CD4-positive, alpha-beta T cell treated with Interleukin-17A for 4 hours (primary cell): ENCODE results near the gene POTEC.
"Not testable (repeated sequence)": the region's sequence is repeated elsewhere in the genome, so short reads cannot be mapped to it uniquely, and the experiment has no call there.

Source experiments
- DNase-seq: peaks from one replicate; pipeline ENCODE4 v3.0.0-alpha.2; 2020; ENCODE audit warnings: mixed read lengths

The POTEC gene

GRCh38 chr18:14543446-14543964, at the start of gene POTEC:
Gene POTEC, minus strand, starts transcription at chr18:14543600. Its CDS starts 454 bp downstream, at chr18:14543146.
- DNase-seq, result not testable (repeated sequence)

GRCh38 chr18:14577971-14578370, 34.6 kb upstream of the POTEC start:
- DNase-seq, result no peak

- DNase-seq, result not testable (repeated sequence)
Observed at GRCh38 chr18:14559502-14559901, 16.1 kb upstream of the POTEC start.

- not testable (repeated sequence) for DNase-seq
Observed at GRCh38 chr18:14531659-14532058, 11.7 kb downstream of the POTEC start.

- DNase-seq, result not testable (repeated sequence)
Observed at GRCh38 chr18:14510707-14511106, 32.7 kb downstream of the POTEC start.

- DNase-seq, result not testable (repeated sequence)
Observed at GRCh38 chr18:14503691-14504090, 39.7 kb downstream of the POTEC start.

- not testable (repeated sequence) for DNase-seq
Observed at GRCh38 chr18:14501894-14502293, 41.5 kb downstream of the POTEC start.

GRCh38 chr18:14489256-14490014, 54.0 kb downstream of the POTEC start:
- DNase-seq, result not testable (repeated sequence)

- not testable (repeated sequence) for DNase-seq
Observed at GRCh38 chr18:14488789-14489188, 54.6 kb downstream of the POTEC start.

GRCh38 chr18:14486926-14487580, 56.3 kb downstream of the POTEC start:
- not testable (repeated sequence) for DNase-seq

- not testable (repeated sequence) for DNase-seq
Observed at GRCh38 chr18:14479076-14479475, 64.3 kb downstream of the POTEC start.

- DNase-seq, result not testable (repeated sequence)
Observed at GRCh38 chr18:14475520-14475919, 67.9 kb downstream of the POTEC start.

GRCh38 chr18:14474752-14475151, 68.6 kb downstream of the POTEC start:
- not testable (repeated sequence) for DNase-seq

GRCh38 chr18:14474007-14474720, 69.2 kb downstream of the POTEC start:
- DNase-seq, result not testable (repeated sequence)

- not testable (repeated sequence) for DNase-seq
Observed at GRCh38 chr18:14473250-14474006, 70.0 kb downstream of the POTEC start.

GRCh38 chr18:14471286-14471685, 72.1 kb downstream of the POTEC start:
- DNase-seq, result not testable (repeated sequence)

GRCh38 chr18:14470446-14470845, 73.0 kb downstream of the POTEC start:
- DNase-seq, result not testable (repeated sequence)

- not testable (repeated sequence) for DNase-seq
Observed at GRCh38 chr18:14470046-14470445, 73.4 kb downstream of the POTEC start.

- DNase-seq, result not testable (repeated sequence)
Observed at GRCh38 chr18:14465989-14466388, 77.4 kb downstream of the POTEC start.
